Mesendoderm (in vitro differentiated cells): Measurements from ENCODE around the gene DNAAF8.
"Not testable (repeated sequence)": the region's sequence is repeated elsewhere in the genome, so short reads cannot be mapped to it uniquely, and the experiment has no call there.

Source experiments
- DNase-seq: peaks from one replicate; pipeline ENCODE4 v3.0.0; 2013
- H2AK5ac ChIP-seq: 2 replicates; pipeline ENCODE4 v1.6.1; 2013; ENCODE audit warnings: low read length, inconsistent platforms
- H2BK120ac ChIP-seq: 2 replicates; pipeline ENCODE4 v1.6.1; 2013; ENCODE audit warnings: low read depth, mild to moderate bottlenecking, low read length, moderate library complexity, mixed read lengths
- H2BK15ac ChIP-seq: replicated peaks from 2 replicates; pipeline ENCODE4 v1.6.1; 2013; ENCODE audit warnings: low read depth, mild to moderate bottlenecking, moderate library complexity
- H2BK5ac ChIP-seq: 2 replicates; pipeline ENCODE4 v1.6.1; 2013; ENCODE audit warnings: low read length, inconsistent platforms
- H3K18ac ChIP-seq: 2 replicates; pipeline ENCODE4 v1.6.1; 2013; ENCODE audit warnings: mild to moderate bottlenecking, low read length, mixed read lengths
- H3K23ac ChIP-seq: one replicate; pipeline ENCODE4 v1.6.1; 2013; ENCODE audit warnings: low read length
- H3K27ac ChIP-seq: 2 replicates; pipeline ENCODE4 v1.5.1; 2013; ENCODE audit warnings: low read depth, mild to moderate bottlenecking, inconsistent platforms, low read length, moderate library complexity
- H3K27me3 ChIP-seq: 2 replicates; pipeline ENCODE4 v1.6.1; 2013; ENCODE audit warnings: low read length, control low read depth, mild to moderate bottlenecking, inconsistent platforms; ENCODE audit not compliant: insufficient read depth, poor library complexity
- H3K36me3 ChIP-seq: 2 replicates; pipeline ENCODE4 v1.6.1; 2013; ENCODE audit warnings: low read length, inconsistent platforms; ENCODE audit not compliant: control insufficient read depth, insufficient read depth
- H3K4ac ChIP-seq: one replicate; pipeline ENCODE4 v1.6.1; 2013; ENCODE audit warnings: low read depth, mild to moderate bottlenecking, low read length, moderate library complexity
- H3K4me1 ChIP-seq: 2 replicates; pipeline ENCODE4 v1.6.1; 2013; ENCODE audit warnings: low read depth, low read length, inconsistent platforms; ENCODE audit not compliant: control insufficient read depth
- H3K4me2 ChIP-seq: 2 replicates; pipeline ENCODE4 v1.6.1; 2013; ENCODE audit warnings: low read length
- H3K4me3 ChIP-seq: 2 replicates; pipeline ENCODE4 v1.5.1; 2013; ENCODE audit warnings: mild to moderate bottlenecking, low read length
- H3K56ac ChIP-seq: one replicate; pipeline ENCODE4 v1.6.1; 2013; ENCODE audit warnings: low read length
- H3K79me1 ChIP-seq: 2 replicates; pipeline ENCODE4 v1.6.1; 2013; ENCODE audit warnings: low read length, inconsistent platforms
- H3K79me2 ChIP-seq: 2 replicates; pipeline ENCODE4 v1.6.1; 2013; ENCODE audit warnings: mild to moderate bottlenecking, low read length; ENCODE audit not compliant: control insufficient read depth, insufficient read depth
- H3K9ac ChIP-seq: 2 replicates; pipeline ENCODE4 v1.6.1; 2013; ENCODE audit warnings: low read length, inconsistent platforms
- H4K5ac ChIP-seq: one replicate; pipeline ENCODE4 v1.6.1; 2013; ENCODE audit warnings: low read length
- H4K8ac ChIP-seq: one replicate; pipeline ENCODE4 v1.6.1; 2013; ENCODE audit warnings: low read depth, mild to moderate bottlenecking, control low read depth, low read length, moderate library complexity
- WGBS: extraction: QIAGEN DNeasy Blood & Tissue Kit; methylation state at CpG from one replicate; pipeline ENCODE4 v1.1.7; 2013; ENCODE audit warnings: low lambda C conversion rate, missing lambda C conversion rate; ENCODE audit not compliant: insufficient coverage; ENCODE audit errors: extremely low coverage; 5-methylcytosine and 5-hydroxymethylcytosine counted together

Gene DNAAF8

GRCh38 chr16:4734730-4735535, 596 bp downstream of the DNAAF8 start:
- no peak overlapping the region for H3K4ac ChIP-seq
- no peak overlapping the region for H2BK5ac ChIP-seq
- no peak overlapping the region for H2AK5ac ChIP-seq
- H2BK15ac ChIP-seq = no peak overlapping the region
- peak overlapping the region; percentile 98 for H3K4me2 ChIP-seq
- no peak overlapping the region for H3K18ac ChIP-seq
- H3K79me2 ChIP-seq = peaks cover 9% of the 10 kb centered on the region
- H3K79me1 ChIP-seq = peaks cover 6% of the 10 kb centered on the region
- H2BK120ac ChIP-seq = no peak overlapping the region
- peak overlapping the region; percentile 92 for H3K56ac ChIP-seq
- no peak overlapping the region for H4K8ac ChIP-seq
- peak overlapping the region; percentile 87 for H3K9ac ChIP-seq
- no peaks in the 10 kb centered on the region for H3K36me3 ChIP-seq
- no peaks in the 10 kb centered on the region for H3K4me1 ChIP-seq
- no peak overlapping the region for H3K23ac ChIP-seq
- H4K5ac ChIP-seq = no peak overlapping the region
- no peaks in the 10 kb centered on the region for H3K27me3 ChIP-seq
- WGBS = no CpG with 5 or more reads among the region's 38 CpGs
- DNase-seq = peak; percentile 86
- H3K27ac ChIP-seq = peak overlapping the region; percentile 18
- peak overlapping the region; percentile 71 for H3K4me3 ChIP-seq

DNA sequence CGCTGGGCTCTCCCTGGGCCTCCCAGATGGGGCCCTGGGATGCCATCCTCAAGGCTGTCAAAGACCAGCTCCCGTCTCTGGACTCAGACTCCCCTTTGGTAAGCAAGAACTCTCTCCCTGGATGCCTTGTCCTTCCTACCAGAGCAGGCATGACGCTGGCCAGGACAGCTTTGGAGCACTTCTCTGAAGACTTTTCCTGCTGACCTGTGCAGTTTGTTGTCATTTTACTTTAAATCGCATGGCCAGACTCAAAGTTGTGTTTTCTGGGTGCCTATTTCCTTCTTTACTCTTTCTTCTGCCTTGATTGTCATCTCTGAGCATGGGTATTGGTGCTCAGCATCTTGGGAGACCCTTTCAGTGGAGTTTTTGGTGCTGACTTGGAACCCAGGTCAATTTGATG, 2.2 kb downstream of the DNAAF8 start:
- H3K4me1 ChIP-seq = no peaks in the 10 kb centered on the region
- H3K23ac ChIP-seq = no peak overlapping the region
- H3K27me3 ChIP-seq = no peaks in the 10 kb centered on the region
- peaks cover 6% of the 10 kb centered on the region for H3K79me1 ChIP-seq
- no peak overlapping the region for H3K18ac ChIP-seq
- no peak overlapping the region for H2BK120ac ChIP-seq
- no peaks in the 10 kb centered on the region for H3K36me3 ChIP-seq
- H3K4ac ChIP-seq = no peak overlapping the region
- H4K5ac ChIP-seq = no peak overlapping the region
- H2AK5ac ChIP-seq = no peak overlapping the region
- H3K4me2 ChIP-seq = no peak overlapping the region
- no peak overlapping the region for H4K8ac ChIP-seq
- H3K56ac ChIP-seq = no peak overlapping the region
- no peak overlapping the region for H3K9ac ChIP-seq
- H3K4me3 ChIP-seq = no peak overlapping the region
- DNase-seq = no peak
- WGBS = no CpG with 5 or more reads among the region's 4 CpGs
- no peak overlapping the region for H2BK5ac ChIP-seq
- H2BK15ac ChIP-seq = no peak overlapping the region
- no peak overlapping the region for H3K27ac ChIP-seq
- peaks cover 9% of the 10 kb centered on the region for H3K79me2 ChIP-seq

DNA sequence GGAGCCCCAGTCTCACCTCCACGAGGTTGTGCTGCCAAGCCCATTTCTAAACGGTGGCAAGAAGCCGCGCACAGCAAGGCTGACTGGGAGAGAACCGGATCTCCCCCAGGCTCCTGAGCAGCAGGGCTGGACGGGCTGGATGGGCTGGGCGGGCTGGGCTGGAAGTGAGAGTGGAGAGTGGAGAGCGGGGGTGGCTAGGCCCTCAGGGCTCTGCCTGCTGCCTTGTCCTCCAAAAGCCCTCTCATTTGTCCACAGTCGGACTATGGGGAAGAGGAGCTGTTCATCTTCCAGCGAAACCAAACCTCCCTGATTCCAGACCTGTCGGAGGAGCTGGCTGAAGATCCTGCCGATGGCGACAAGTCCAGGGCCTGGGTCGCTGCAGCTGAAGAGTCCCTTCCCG, 3.2 kb downstream of the DNAAF8 start:
- no peak overlapping the region for H2BK15ac ChIP-seq
- no peaks in the 10 kb centered on the region for H3K4me1 ChIP-seq
- H4K8ac ChIP-seq = no peak overlapping the region
- H3K36me3 ChIP-seq = no peaks in the 10 kb centered on the region
- H4K5ac ChIP-seq = no peak overlapping the region
- no peak overlapping the region for H3K27ac ChIP-seq
- H3K4ac ChIP-seq = no peak overlapping the region
- DNase-seq = no peak
- peaks cover 3% of the 10 kb centered on the region for H3K79me2 ChIP-seq
- H3K9ac ChIP-seq = no peak overlapping the region
- H3K4me3 ChIP-seq = no peak overlapping the region
- H2BK120ac ChIP-seq = no peak overlapping the region
- H3K56ac ChIP-seq = no peak overlapping the region
- no peak overlapping the region for H3K18ac ChIP-seq
- no CpG with 5 or more reads among the region's 15 CpGs for WGBS
- H2AK5ac ChIP-seq = no peak overlapping the region
- H3K79me1 ChIP-seq = no peaks in the 10 kb centered on the region
- H2BK5ac ChIP-seq = no peak overlapping the region
- H3K27me3 ChIP-seq = no peaks in the 10 kb centered on the region
- no peak overlapping the region for H3K4me2 ChIP-seq
- no peak overlapping the region for H3K23ac ChIP-seq

- not testable (repeated sequence) for H3K4me1 ChIP-seq, H3K27ac ChIP-seq, H3K18ac ChIP-seq, H3K79me2 ChIP-seq, H3K4me2 ChIP-seq, H4K5ac ChIP-seq, H4K8ac ChIP-seq, H3K23ac ChIP-seq, H2BK120ac ChIP-seq, H3K27me3 ChIP-seq, H3K79me1 ChIP-seq, DNase-seq, H3K4ac ChIP-seq, H3K4me3 ChIP-seq, H2BK15ac ChIP-seq, H2BK5ac ChIP-seq, H2AK5ac ChIP-seq, H3K36me3 ChIP-seq, H3K9ac ChIP-seq
- WGBS = no CpG with 5 or more reads among the region's 5 CpGs
- peak overlapping the region; percentile 15 for H3K56ac ChIP-seq
These were observed 4.0 kb downstream of the DNAAF8 start for GRCh38 chr16:4738370-4738769.

- no peaks in the 10 kb centered on the region for H3K36me3 ChIP-seq
- H3K27me3 ChIP-seq = no peaks in the 10 kb centered on the region
- no peak overlapping the region for H3K56ac ChIP-seq
- no CpG with 5 or more reads among the region's 14 CpGs for WGBS
- H2AK5ac ChIP-seq = no peak overlapping the region
- H3K23ac ChIP-seq = no peak overlapping the region
- no peak overlapping the region for H3K9ac ChIP-seq
- H3K4me2 ChIP-seq = no peak overlapping the region
- H3K18ac ChIP-seq = no peak overlapping the region
- DNase-seq = no peak
- H3K79me2 ChIP-seq = no peaks in the 10 kb centered on the region
- H3K4me3 ChIP-seq = no peak overlapping the region
- no peak overlapping the region for H3K27ac ChIP-seq
- H3K4ac ChIP-seq = no peak overlapping the region
- no peak overlapping the region for H2BK120ac ChIP-seq
- H2BK15ac ChIP-seq = no peak overlapping the region
- no peaks in the 10 kb centered on the region for H3K79me1 ChIP-seq
- H2BK5ac ChIP-seq = no peak overlapping the region
- no peaks in the 10 kb centered on the region for H3K4me1 ChIP-seq
- H4K8ac ChIP-seq = no peak overlapping the region
- H4K5ac ChIP-seq = no peak overlapping the region
These were observed 9.0 kb downstream of the DNAAF8 start for GRCh38 chr16:4743226-4743878.
